Testis (tissue), 3 donors: ENCODE data around the gene MAML3. TPM values are rescaled to one million over a fixed set of nuclear protein-coding genes. Genes with fewer than 3 reads are reported as not detected.

Experiments used
- DNase-seq: peaks from one replicate; pipeline ENCODE4 v3.0.0-alpha.2; 2019
- H3K27ac ChIP-seq, 2 donors: fragments of 200-600 bp; sonication (generic); one replicate each; pipeline ENCODE4 v1.5.1; 2019
- H3K27me3 ChIP-seq: fragments of 200-600 bp; sonication (generic); one replicate; pipeline ENCODE4 v1.5.1; 2019
- H3K36me3 ChIP-seq: fragments of 200-600 bp; sonication (generic); one replicate; pipeline ENCODE4 v1.5.1; 2017; ENCODE audit warnings: low read depth; ENCODE audit errors: missing control alignments
- H3K4me1 ChIP-seq: fragments of 200-600 bp; sonication (generic); one replicate; pipeline ENCODE4 v1.5.1; 2019
- H3K4me3 ChIP-seq, 2 donors: fragments of 200-600 bp; sonication (generic); one replicate each; pipeline ENCODE4 v1.5.1; 2017 to 2019
- H3K9me3 ChIP-seq: fragments of 200-600 bp; sonication (generic); one replicate; pipeline ENCODE4 v1.5.1; 2017
- CTCF ChIP-seq, 3 experiments: fragments of 450-650 bp in 2 of 3; fragments of 200-600 bp in 1 of 3; sonication (generic) in 1 of 3; IDR thresholded peaks; one replicate each; pipeline ENCODE4 v1.5.1; 2016 to 2019; ENCODE audit warnings: antibody characterized with exemption in 3 of 3, mild to moderate bottlenecking in 2 of 3, moderate library complexity in 1 of 3
- POLR2A ChIP-seq: fragments of 450-650 bp; IDR thresholded peaks from one replicate; pipeline ENCODE4 v1.6.1; 2017; ENCODE audit warnings: antibody characterized with exemption, mild to moderate bottlenecking, moderate library complexity
- WGBS, 2 donors: methylation state at CpG; one replicate each; pipeline ENCODE4 v1.1.5; 2018; 5-methylcytosine and 5-hydroxymethylcytosine counted together
- intact Hi-C: fragments of 100-400 bp; cut with DNase I; formaldehyde crosslinking; loops from one replicate; pipeline ENCODE4 v1.15.1; 2023; ENCODE audit warnings: low total_unique reads
- polyA plus RNA-seq: library from polyadenylated mRNA; stranded (reverse); fragments of 350-450 nt; fragmentation: Illumina TruSeq; extraction: RNeasy Lipid Tissue Mini Kit (QIAGEN cat#74804); gene quantifications from one replicate; pipeline ENCODE4 v1.2.3, GENCODE V29; 2014; ENCODE audit warnings: low read depth, low replicate concordance; ENCODE audit not compliant: insufficient read depth
- total RNA-seq, 2 donors: library from RNA; depleted of rRNA; stranded (reverse); fragments of >200 nt; gene quantifications; one replicate each; pipeline ENCODE4 v1.2.3, GENCODE V29; 2016

MAML3 gene
- total and polyA plus RNA-seq, 3 donors from 2014 or later = 7.6 to 21.2 (median 18.8) TPM

GRCh38 chr4:139782926-139783522, 371.0 kb downstream of the MAML3 start:
- Histone ChIP-seq H3K4me3 (no peak overlapping the region), H3K4me1 (peaks cover 6% of the 10 kb centered on the region), H3K9me3 (no peaks in the 10 kb centered on the region), H3K27ac (no peak overlapping the region), H3K36me3 (no peaks in the 10 kb centered on the region), H3K27me3 (no peaks in the 10 kb centered on the region)
- 80 to 84% methylated on average over 7 of the region's 7 CpGs for WGBS, 2 donors
- DNase-seq = no peak
- TF ChIP-seq CTCF (IDR thresholded peaks at IDR 0.05) (no peak), POLR2A (no peak)
- intact Hi-C loops = no loop called here

- intact Hi-C loops = no loop called here
- peaks cover 6% of the 10 kb centered on the region for H3K4me1 ChIP-seq
- no peaks in the 10 kb centered on the region for H3K9me3 ChIP-seq
- no peak for DNase-seq
- TF ChIP-seq CTCF (IDR thresholded peaks at IDR 0.05) (no peak), POLR2A (no peak)
- 83 to 88% methylated on average over 3 of the region's 3 CpGs for WGBS, 2 donors
- no peaks in the 10 kb centered on the region for H3K36me3 ChIP-seq
- H3K4me3 ChIP-seq = no peak overlapping the region
- H3K27ac ChIP-seq = no peak overlapping the region
- no peaks in the 10 kb centered on the region for H3K27me3 ChIP-seq
These were observed 372.9 kb downstream of the MAML3 start for GRCh38 chr4:139781066-139781465.

- peaks cover 6% of the 10 kb centered on the region for H3K4me1 ChIP-seq
- no peak for DNase-seq
- H3K27me3 ChIP-seq = no peaks in the 10 kb centered on the region
- H3K36me3 ChIP-seq = no peaks in the 10 kb centered on the region
- no peak overlapping the region for H3K27ac ChIP-seq
- intact Hi-C loops = no loop called here
- H3K9me3 ChIP-seq = no peaks in the 10 kb centered on the region
- no peak overlapping the region for H3K4me3 ChIP-seq
- no peak for TF ChIP-seq CTCF (IDR thresholded peaks at IDR 0.05)
- no peak for TF ChIP-seq POLR2A
- 92 to 95% methylated on average over 9 of the region's 9 CpGs for WGBS, 2 donors
These were observed 374.3 kb downstream of the MAML3 start for GRCh38 chr4:139779691-139780090.

GRCh38 chr4:139777757-139778156, 376.2 kb downstream of the MAML3 start:
- intact Hi-C loops = no loop called here
- WGBS, 2 donors = 91 to 98% methylated on average over 3 of the region's 3 CpGs
- Histone ChIP-seq H3K4me3 (no peak overlapping the region), H3K4me1 (no peaks in the 10 kb centered on the region), H3K36me3 (no peaks in the 10 kb centered on the region), H3K27me3 (no peaks in the 10 kb centered on the region), H3K27ac (no peak overlapping the region), H3K9me3 (no peaks in the 10 kb centered on the region)
- DNase-seq = no peak
- TF ChIP-seq POLR2A (no peak), CTCF (IDR thresholded peaks at IDR 0.05) (no peak)

GRCh38 chr4:139776235-139776634, 377.7 kb downstream of the MAML3 start:
- 58 to 64% methylated on average over 4 of the region's 4 CpGs for WGBS, 2 donors
- intact Hi-C loops = no loop called here
- no peak overlapping the region for H3K27ac ChIP-seq
- no peaks in the 10 kb centered on the region for H3K36me3 ChIP-seq
- H3K9me3 ChIP-seq = no peaks in the 10 kb centered on the region
- peaks cover 2% of the 10 kb centered on the region for H3K4me1 ChIP-seq
- H3K4me3 ChIP-seq = no peak overlapping the region
- DNase-seq = no peak
- H3K27me3 ChIP-seq = no peaks in the 10 kb centered on the region
- TF ChIP-seq POLR2A = no peak
- TF ChIP-seq CTCF (IDR thresholded peaks at IDR 0.05) = no peak
